OCI-LY7 (cell line): ENCODE measurements around the gene IGFBP1. TPM values are rescaled to one million over a fixed set of nuclear protein-coding genes. Genes with fewer than 3 reads are reported as not detected.

Source experiments
- BruUV-seq: library from RNA; stranded (reverse); fragments of 400-500 nt; replicated peaks from 2 replicates; lab custom pipeline; 2021; lab: Mats Ljungman, UMichigan
- CTCF ChIA-PET: fragments of 300-600 bp; sonication (Branson Sonifier 250); formaldehyde crosslinking; loops from one replicate; lab custom pipeline; 2022; ENCODE audit warnings: antibody characterized with exemption; ENCODE audit not compliant: unreplicated experiment; lab: Charles Lee
- POLR2A ChIA-PET: fragments of 300-600 bp; sonication (Branson Sonifier 250); formaldehyde crosslinking; loops from one replicate; lab custom pipeline; 2022; ENCODE audit warnings: antibody characterized with exemption; lab: Charles Lee
- DNase-seq: peaks from one replicate; pipeline ENCODE4 v3.0.0-alpha.2; 2015; ENCODE audit warnings: low spot score
- H2AFZ ChIP-seq: fragments of 200-600 bp; sonication (generic), shearing (Covaris generic); 2 replicates; pipeline ENCODE4 v1.6.1; 2014; ENCODE audit warnings: mild to moderate bottlenecking, antibody characterized with exemption, low read length, moderate library complexity
- H3K27ac ChIP-seq: fragments of 200-600 bp; sonication (generic); 2 replicates; pipeline ENCODE4 v1.5.1; 2014; ENCODE audit warnings: mixed run types, low read depth, mild to moderate bottlenecking, moderate library complexity, low read length, inconsistent platforms; ENCODE audit not compliant: poor library complexity, severe bottlenecking
- H3K36me3 ChIP-seq: fragments of 200-600 bp; sonication (generic); 2 replicates; pipeline ENCODE4 v1.6.1; 2014; ENCODE audit warnings: mild to moderate bottlenecking, antibody characterized with exemption, low read length, moderate library complexity, mixed read lengths; ENCODE audit not compliant: insufficient read depth
- H3K4me1 ChIP-seq: fragments of 200-600 bp; sonication (generic); 2 replicates; pipeline ENCODE4 v1.5.1; 2014; ENCODE audit warnings: mild to moderate bottlenecking, low read length; ENCODE audit not compliant: insufficient read depth, poor library complexity, severe bottlenecking
- H3K4me2 ChIP-seq: fragments of 200-600 bp; sonication (generic); 2 replicates; pipeline ENCODE4 v1.6.1; 2014; ENCODE audit warnings: mild to moderate bottlenecking, low read length
- H3K4me3 ChIP-seq: fragments of 200-600 bp; sonication (generic); 2 replicates; pipeline ENCODE4 v1.5.1; 2014; ENCODE audit warnings: mild to moderate bottlenecking, low read depth, low read length; ENCODE audit not compliant: poor library complexity, severe bottlenecking
- H3K79me2 ChIP-seq: fragments of 200-600 bp; sonication (generic); 2 replicates; pipeline ENCODE4 v1.6.1; 2016; ENCODE audit warnings: low read depth, mild to moderate bottlenecking, low read length, moderate library complexity, mixed read lengths; ENCODE audit not compliant: insufficient read depth
- H3K9me2 ChIP-seq: fragments of 200-600 bp; sonication (generic); 2 replicates; pipeline ENCODE4 v1.6.1; 2016; ENCODE audit warnings: mild to moderate bottlenecking, low read length, mixed read lengths; ENCODE audit not compliant: insufficient read depth
- H3K9me3 ChIP-seq: fragments of 200-600 bp; sonication (generic); 2 replicates; pipeline ENCODE4 v1.6.1; 2014; ENCODE audit warnings: mild to moderate bottlenecking, mixed run types, low read length, mixed read lengths
- H4K20me1 ChIP-seq: fragments of 200-600 bp; sonication (generic); 2 replicates; pipeline ENCODE4 v1.6.1; 2014; ENCODE audit warnings: mild to moderate bottlenecking, antibody characterized with exemption, low read length, moderate library complexity, mixed read lengths; ENCODE audit not compliant: insufficient read depth
- EZH2phosphoT487 ChIP-seq: fragments of 200-600 bp; sonication (generic); IDR thresholded peaks from 2 replicates; pipeline ENCODE4 v1.6.1; 2018; ENCODE audit warnings: low read depth, borderline replicate concordance, mild to moderate bottlenecking, mixed run types, antibody characterized with exemption, low read length, moderate library complexity, mixed read lengths
- intact Hi-C: fragments of 100-400 bp; cut with micrococcal nuclease; formaldehyde crosslinking; loops from one replicate; pipeline ENCODE4 v1.10.0; 2022; ENCODE audit not compliant: unreplicated experiment
- total RNA-seq, 2 experiments: library from RNA; depleted of rRNA in 1 of 2; stranded (reverse); fragments of >200 nt in 1 of 2; shearing (Covaris generic) in 1 of 2; gene quantifications; 2 replicates each; pipeline ENCODE4 v1.2.3, GENCODE V29; 2014 to 2022
- TF ChIP-seq, protein P1 (sequence below): fragments of 200-600 bp; sonication (generic); conservative IDR thresholded peaks from 2 replicates; pipeline ENCODE4 v1.5.1; 2014; ENCODE audit warnings: mild to moderate bottlenecking, antibody characterized with exemption, low read length, moderate library complexity, mixed read lengths

IGFBP1 gene
- total RNA-seq, 2 experiments from 2014 or later, result not detected

GRCh38 chr7:45863715-45864114 is 24.6 kb upstream of the IGFBP1 start:
- POLR2A ChIA-PET, result interaction anchor here (0.6 kb wide), 1 partner anchor 428 kb away, joined by 3 read pairs; no protein-coding TSS in a partner anchor
- no peaks in the 10 kb centered on the region for H3K79me2 ChIP-seq
- no peaks in the 10 kb centered on the region for H3K36me3 ChIP-seq
- H4K20me1 ChIP-seq, result no peaks in the 10 kb centered on the region
- CTCF ChIA-PET, result no interaction called here
- H2AFZ ChIP-seq, result no peak overlapping the region
- TF ChIP-seq EZH2phosphoT487, result no peak
- TF ChIP-seq, protein P1, sequence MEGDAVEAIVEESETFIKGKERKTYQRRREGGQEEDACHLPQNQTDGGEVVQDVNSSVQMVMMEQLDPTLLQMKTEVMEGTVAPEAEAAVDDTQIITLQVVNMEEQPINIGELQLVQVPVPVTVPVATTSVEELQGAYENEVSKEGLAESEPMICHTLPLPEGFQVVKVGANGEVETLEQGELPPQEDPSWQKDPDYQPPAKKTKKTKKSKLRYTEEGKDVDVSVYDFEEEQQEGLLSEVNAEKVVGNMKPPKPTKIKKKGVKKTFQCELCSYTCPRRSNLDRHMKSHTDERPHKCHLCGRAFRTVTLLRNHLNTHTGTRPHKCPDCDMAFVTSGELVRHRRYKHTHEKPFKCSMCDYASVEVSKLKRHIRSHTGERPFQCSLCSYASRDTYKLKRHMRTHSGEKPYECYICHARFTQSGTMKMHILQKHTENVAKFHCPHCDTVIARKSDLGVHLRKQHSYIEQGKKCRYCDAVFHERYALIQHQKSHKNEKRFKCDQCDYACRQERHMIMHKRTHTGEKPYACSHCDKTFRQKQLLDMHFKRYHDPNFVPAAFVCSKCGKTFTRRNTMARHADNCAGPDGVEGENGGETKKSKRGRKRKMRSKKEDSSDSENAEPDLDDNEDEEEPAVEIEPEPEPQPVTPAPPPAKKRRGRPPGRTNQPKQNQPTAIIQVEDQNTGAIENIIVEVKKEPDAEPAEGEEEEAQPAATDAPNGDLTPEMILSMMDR, result no peak; the same call in 1 of the 2 replicates
- H3K9me3 ChIP-seq, result no peaks in the 10 kb centered on the region
- intact Hi-C loops, result no loop called here
- no peak overlapping the region for H3K27ac ChIP-seq
- DNase-seq, result no peak
- no peaks in the 10 kb centered on the region for H3K9me2 ChIP-seq
- BruUV-seq, result no TSS peak
- no peak overlapping the region for H3K4me3 ChIP-seq
- H3K4me2 ChIP-seq, result no peak overlapping the region
- H3K4me1 ChIP-seq, result no peaks in the 10 kb centered on the region

GRCh38 chr7:45865594-45866410 is 22.5 kb upstream of the IGFBP1 start:
- H4K20me1 ChIP-seq, result no peaks in the 10 kb centered on the region
- H3K9me3 ChIP-seq, result no peaks in the 10 kb centered on the region
- TF ChIP-seq EZH2phosphoT487, result no peak
- TF ChIP-seq, protein P1, result no peak
- H3K9me2 ChIP-seq, result no peaks in the 10 kb centered on the region
- H3K36me3 ChIP-seq, result no peaks in the 10 kb centered on the region
- H2AFZ ChIP-seq, result no peak overlapping the region
- no peak overlapping the region for H3K27ac ChIP-seq
- intact Hi-C loops, result no loop called here
- H3K79me2 ChIP-seq, result no peaks in the 10 kb centered on the region
- H3K4me3 ChIP-seq, result no peak overlapping the region
- CTCF ChIA-PET, result no interaction called here
- no peak overlapping the region for H3K4me2 ChIP-seq
- H3K4me1 ChIP-seq, result no peaks in the 10 kb centered on the region
- no peak for DNase-seq
- no TSS peak for BruUV-seq
- POLR2A ChIA-PET, result no interaction called here

DNA sequence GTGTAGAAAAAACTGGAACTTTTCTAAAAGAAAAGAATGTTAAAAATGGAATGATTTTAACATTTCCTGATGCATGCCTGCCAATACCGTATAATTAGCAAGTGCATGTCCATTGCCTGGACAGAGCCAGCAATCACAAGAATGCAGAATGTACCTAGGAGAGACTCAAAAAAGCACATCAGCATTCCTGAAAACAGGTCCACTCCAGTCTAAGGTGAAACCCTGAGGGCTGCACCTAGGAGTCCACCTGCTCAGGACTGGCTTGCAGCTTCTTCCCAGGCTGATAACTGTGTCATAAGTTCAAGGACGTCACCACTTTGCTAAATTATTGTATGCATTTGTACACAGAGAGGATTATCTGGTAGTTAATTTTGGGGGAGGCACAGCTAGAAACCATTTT is 20.8 kb upstream of the IGFBP1 start:
- DNase-seq, result no peak
- ChIA-PET CTCF (no interaction called here), POLR2A (interaction anchor here (0.9 kb wide), 1 partner anchor 9 kb away, joined by 3 read pairs; no protein-coding TSS in a partner anchor)
- intact Hi-C loops, result no loop called here
- no peak for TF ChIP-seq EZH2phosphoT487
- TF ChIP-seq, protein P1, result no peak
- H3K79me2 ChIP-seq, result no peaks in the 10 kb centered on the region
- no peaks in the 10 kb centered on the region for H3K9me3 ChIP-seq
- no peak overlapping the region for H3K4me2 ChIP-seq
- no peaks in the 10 kb centered on the region for H4K20me1 ChIP-seq
- H2AFZ ChIP-seq, result no peak overlapping the region
- H3K4me3 ChIP-seq, result no peak overlapping the region
- H3K36me3 ChIP-seq, result no peaks in the 10 kb centered on the region
- BruUV-seq, result no TSS peak
- H3K27ac ChIP-seq, result no peak overlapping the region
- H3K9me2 ChIP-seq, result no peaks in the 10 kb centered on the region
- no peaks in the 10 kb centered on the region for H3K4me1 ChIP-seq
